Measurements from ENCODE around the gene CCDC141.

CCDC141 gene

GRCh38 chr2:178908810-178909209 is 141.1 kb downstream of the CCDC141 start:
- peak; percentile 77 to 94 for DNase-seq

- peak in 1 of 2 experiments; percentile 50 for DNase-seq
Measured at GRCh38 chr2:178905261-178905660, 144.7 kb downstream of the CCDC141 start.

- DNase-seq: no peak
Measured at GRCh38 chr2:178899656-178900055, 150.3 kb downstream of the CCDC141 start.

DNA sequence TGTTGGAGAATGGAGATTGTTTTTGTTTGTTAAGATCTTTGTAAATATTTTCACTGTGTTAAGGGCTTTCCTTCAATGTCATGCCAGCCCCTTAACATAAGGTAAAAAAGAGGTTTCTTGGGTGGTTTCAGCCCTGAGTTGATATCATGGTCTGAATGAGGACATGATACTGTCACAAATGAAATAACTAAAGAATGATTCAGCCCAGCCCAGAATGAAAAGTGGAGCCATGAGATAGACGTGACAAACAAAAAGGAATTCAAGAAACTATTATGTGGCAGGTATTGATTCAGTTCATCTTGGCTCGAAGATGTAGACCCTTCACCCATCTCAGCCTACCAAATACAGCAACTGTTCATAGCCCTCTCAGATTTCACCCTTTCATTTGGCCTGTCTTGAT is 154.1 kb downstream of the CCDC141 start:
- no peak for DNase-seq

- DNase-seq: peak in 1 of 2 experiments; percentile 29
Measured at GRCh38 chr2:178895171-178895570, 154.8 kb downstream of the CCDC141 start.

DNA sequence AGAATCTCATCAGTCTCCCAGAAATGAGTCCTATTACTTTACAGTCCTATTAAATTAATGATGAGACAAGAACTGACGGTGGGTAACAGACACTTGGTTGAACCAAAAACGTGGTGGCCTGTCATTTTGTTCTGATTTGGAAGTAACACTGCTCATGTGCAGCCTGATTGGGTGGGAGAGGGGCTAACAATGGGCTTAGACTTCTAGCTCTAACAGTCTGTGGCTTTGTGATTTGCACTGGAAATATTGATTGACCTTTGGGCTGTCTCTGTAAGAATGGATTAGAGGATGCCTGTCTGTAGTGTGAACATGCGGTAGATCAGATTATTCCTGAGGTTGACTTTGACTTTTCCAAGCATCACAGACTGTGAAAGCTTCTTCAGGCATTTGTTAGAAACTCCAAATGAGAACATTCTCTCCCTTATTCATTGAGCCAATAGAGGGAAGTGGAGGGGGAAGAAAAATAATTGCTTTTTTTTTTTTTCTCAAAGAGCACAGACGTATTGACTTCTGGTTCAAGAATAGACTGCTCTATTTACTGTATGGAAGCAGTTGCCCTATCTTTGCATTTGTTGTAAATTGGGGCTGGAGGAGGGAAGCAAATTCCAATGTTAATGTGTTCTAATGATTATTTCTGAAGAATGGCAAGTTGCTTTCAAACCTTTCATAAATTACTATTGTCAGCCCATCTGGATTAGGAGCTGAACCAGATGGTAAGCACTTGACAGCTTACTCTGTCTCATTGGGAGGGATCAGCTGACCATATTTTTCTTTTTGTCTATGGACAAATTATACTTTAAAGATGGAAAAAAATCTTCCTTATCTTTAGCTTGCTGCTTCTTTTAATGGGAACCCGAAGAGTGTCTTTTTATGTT is 156.9 kb downstream of the CCDC141 start:
- peak; percentile 76 to 89 for DNase-seq

DNA sequence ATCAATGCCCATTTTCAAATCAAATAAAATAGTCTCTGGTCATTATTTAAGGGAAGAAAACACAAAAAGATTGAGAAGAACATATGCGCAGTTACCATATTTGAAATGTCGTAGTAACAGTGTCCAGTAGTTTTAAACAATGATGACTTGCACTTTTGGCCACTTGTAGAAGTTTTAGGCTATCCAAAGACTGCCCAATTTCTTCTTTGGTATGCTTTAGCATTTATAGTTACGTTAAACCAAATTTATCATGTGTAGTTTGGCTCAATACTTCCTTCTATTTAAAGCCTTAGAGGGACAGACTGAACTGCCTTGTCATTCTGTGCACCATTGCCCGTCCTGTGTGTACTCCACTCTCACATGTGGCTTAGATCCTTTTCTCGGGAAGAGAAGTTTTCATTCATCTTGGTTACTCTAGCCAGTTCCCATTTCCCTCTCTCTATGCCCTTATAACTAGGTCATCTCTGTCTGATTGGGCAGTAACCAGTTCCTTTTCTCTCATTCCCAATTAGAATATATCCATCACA is 157.9 kb downstream of the CCDC141 start:
- no peak for DNase-seq

DNA sequence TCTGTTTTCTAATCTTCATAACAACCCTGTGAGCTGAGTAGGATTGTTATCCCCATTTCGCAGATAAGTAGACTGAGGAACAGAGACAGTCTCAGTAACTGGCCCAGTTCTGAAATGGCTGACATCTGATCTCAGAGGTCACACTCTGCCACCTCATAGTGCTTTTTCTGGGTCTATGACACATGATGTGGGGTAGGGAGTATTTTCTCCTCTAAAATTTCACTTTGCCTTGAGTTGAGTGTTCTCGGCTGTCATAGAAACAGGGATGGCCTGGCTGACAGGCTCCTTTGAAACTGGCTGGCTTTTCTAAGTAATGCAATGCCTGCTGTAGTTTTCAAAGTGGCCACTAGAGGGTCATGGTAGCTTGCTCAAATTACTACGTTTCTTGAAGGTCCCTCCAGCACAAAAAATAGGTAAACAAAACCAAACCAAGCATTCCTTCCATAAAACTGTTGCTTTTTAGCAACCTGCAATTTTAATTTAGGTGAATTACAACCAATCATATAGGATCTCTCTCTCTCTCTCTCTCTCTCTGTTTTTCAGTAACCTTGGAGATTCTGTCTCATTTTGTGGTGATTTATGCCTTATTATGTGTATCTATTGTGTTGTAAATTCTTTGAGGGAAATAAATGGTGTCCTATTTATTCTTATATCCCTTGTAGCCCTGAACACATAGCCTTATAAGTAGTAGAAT is 158.5 kb downstream of the CCDC141 start:
- peak; percentile 61 to 82 for DNase-seq

DNA sequence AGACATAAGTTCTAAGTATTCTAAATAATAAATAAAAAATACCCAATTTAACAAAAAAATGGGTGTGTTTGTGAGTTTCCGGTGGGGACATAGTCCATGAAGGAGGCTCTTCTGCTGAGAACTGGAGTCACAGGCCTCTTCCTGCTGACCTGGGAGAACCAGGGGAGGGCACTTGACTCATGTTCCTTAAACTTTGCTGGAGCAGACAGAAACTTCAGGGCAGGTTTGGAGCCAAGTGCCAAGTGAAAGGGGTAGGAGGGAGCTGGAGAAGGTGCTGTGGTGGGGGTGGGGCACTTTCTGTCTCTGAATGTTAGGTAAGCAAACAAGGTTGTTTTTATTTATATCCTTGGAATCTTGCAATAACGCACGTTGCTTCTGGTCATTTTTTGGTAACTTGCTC is 163.9 kb downstream of the CCDC141 start:
- DNase-seq: no peak

GRCh38 chr2:178884440-178884839 is 165.5 kb downstream of the CCDC141 start:
- no peak for DNase-seq

DNA sequence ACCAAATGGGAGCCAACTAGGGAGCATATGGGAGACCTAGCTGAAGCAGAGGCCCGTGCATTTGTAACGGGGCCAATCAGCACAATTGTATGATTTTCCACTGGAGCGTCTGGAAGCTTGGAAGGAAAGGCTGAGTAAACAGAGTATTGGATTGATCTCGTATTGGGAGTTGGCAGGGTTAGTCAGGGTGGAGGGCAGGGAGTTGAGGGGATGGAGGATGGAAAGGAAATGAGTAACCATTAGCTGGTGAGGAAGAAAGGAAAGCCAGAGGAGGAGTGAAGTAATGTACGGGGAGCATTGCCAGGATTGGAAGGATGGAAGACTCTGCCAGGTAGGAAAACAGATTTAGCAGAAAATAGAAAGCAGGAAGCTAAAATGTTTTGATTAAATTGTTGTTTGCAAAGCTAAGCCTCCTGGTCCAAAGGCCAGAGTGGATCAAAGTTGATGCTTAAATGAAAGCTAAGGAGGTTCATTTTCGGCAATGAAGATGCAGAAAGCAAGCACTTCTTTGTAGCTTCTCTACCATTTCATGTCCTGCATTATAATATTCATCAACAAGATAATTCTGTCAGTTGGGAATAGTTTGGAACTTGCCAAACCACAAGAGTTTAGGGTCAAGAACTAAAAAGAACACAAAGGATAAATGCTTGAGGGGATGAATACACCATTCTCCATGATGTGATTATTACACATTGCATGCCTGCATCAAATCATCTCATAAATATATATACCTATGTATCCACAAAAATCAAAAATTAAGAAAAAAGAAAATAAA is 167.1 kb downstream of the CCDC141 start:
- no peak for DNase-seq

- DNase-seq: no peak
Measured at GRCh38 chr2:178881075-178881474, 168.9 kb downstream of the CCDC141 start.

GRCh38 chr2:178880257-178880656 is 169.7 kb downstream of the CCDC141 start:
- no peak for DNase-seq

DNA sequence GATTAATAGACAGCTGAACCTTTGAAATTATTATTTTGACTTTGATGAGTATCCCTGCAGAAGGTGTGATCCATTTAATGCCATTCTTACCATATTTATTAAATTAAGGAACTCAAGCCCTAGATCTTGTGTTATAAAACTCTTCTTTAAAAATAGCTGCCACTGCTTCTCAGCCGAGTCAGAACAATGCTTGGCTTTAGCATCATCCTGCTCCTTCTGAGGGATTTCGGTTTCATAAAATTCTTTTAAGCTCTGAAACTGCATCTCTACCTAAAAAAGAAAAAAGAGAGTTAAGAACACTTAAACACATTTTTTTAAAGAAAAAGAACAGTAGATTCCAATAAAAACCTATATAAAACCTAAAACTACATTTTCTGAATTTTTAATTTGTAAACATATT is 172.1 kb downstream of the CCDC141 start:
- no peak for DNase-seq

DNA sequence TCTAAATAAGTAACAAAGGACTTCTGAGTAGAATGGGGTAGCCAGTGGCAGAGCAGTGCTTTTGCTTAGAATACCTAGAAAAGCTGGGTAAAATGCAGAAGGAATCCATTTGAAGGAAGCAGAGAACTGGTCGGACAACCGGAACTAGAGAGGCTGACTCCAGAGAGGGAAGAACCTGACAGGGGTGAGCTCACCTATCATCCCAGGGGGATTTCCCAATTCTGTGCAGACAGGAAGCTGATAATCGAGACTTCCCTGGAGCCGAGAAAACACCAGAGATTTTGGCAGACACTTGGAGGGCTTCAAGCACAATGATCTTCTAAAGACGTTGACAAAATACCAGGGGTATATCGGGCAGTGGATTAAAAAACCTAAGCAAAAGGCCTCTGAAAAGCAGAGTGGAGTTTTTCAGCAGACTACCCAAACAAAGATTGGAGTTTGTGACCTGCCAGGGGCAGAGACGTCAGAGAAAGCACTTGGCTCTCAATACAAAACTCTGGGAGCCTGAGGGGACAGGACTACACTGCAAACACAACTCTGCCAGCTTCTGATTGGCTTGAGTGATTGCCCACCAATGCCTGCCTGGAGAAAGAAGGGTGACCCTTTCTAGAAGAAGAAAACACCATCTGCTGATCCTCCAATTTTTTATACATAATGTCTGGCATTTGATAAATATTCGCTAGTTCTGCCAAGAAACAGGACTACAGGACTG is 175.3 kb downstream of the CCDC141 start:
- DNase-seq: no peak

GRCh38 chr2:178873912-178874311 is 176.0 kb downstream of the CCDC141 start:
- DNase-seq: no peak

DNA sequence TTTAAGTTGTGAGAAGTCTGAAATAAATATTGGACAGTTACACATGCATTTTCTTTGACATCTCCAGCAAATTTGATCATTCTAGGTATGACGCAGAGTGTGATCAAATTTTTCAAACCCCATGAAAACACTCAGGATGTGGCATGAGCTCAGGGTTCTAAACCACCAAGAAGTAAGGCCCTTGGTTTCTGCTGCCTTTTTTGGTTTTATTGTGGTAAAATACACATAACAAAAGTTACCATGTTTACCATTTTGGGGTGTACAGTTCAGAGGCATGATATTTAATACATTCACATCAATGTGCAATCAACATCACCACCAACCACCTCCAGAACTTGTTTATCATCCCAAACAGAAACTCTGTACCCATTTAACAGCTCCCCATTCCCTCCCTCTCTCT is 178.4 kb downstream of the CCDC141 start:
- DNase-seq: no peak

DNA sequence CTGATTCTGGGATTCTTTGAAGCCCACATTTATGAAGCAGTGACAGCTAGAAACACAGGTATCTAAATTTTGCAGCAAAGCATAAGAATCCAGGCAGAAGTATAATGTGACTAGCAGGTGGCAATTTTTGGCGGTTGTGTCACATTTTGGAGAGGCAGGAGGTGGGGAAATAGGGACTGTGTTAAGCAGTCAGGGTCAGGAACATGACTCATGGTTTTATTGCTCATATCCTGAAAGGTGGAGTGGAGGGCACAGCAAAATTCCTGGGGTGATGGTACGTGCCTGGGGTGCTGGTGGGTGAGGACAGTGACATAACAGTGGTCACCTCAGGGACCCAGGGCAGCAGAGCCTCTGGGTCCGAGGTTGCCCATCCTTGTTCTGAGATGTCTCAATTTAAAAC is 179.2 kb downstream of the CCDC141 start:
- DNase-seq: no peak

GRCh38 chr2:178865999-178866398 is 183.9 kb downstream of the CCDC141 start:
- DNase-seq: no peak

DNA sequence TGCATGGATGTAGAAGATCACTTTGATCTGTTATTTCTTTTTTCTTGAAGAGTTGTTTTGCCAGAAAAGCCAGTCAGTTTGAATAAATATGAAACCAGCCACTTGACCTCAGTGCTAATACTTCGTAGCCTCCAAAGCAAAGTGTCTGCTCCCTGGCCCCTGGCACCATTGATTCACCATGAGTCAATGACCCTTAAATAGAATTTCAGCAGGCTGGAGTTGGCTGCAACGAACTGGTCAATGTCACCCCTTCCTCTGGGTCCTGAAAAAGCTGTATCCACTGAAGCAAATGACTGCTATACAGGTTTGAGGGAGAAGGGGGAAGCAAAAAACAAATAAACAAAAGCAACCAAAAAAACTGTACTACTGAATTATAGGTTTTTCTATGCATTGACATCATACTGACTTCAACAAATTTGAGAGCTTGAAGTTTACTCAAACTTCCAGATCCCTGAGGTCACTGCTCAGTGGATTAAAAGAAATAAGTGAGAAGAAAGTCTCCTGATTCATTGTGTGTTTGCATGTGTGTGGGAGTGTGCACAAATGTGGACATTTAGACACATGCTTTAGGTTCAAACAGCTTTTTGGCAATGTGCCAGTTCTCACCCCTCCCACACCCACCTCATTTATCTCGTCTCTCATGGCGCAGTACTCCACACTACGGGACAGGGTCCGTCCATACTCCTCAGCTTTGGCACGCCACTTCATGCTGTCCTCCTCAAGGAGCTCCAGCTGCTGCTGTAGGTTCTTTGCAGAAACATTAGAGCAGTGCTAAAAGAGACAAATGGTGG is 184.6 kb downstream of the CCDC141 start:
- DNase-seq: peak in 1 of 2 experiments; percentile 24

DNA sequence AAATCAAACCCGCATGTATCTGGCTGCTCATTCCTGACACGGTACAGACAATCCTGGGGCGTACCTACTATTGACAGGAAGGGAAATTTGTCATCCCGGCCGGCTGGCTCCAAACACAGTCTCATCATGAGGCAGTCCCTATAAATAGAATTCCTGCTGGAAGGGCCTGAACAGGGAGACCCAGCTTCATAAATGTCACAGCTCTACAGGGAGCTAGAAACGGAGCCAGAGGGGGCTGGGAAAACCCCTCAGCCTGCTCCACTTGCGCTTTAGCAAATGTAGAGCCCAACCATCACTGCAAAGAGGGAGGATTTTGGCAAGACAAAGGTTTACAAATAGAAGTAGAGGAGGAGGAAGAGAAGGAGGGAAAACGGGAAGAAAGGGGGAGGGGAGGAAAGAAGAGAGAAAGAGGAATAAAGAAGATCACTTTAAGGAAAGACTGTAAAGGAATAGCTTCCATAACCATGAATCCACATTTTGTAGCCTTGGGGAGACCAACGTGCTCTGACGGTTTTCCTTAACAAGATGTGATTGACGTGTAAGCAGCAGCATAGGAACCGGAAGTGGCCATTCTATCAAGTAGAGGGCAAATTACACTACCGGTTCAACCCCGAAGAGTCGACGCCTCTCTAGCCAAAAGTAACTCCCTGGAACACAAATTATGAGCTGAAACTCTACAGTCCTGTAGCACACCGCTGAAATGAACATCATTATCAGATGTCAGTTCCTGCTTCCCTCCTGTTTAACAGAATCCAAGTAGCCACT is 185.9 kb downstream of the CCDC141 start:
- no peak for DNase-seq
